NCI-H2029 treated with DMSO at 0.1 percent for 48 hours (cell line): Measurements from ENCODE around the gene SSH3.

Source experiments
- DNase-seq: peaks from one replicate; lab custom pipeline; 2025; lab: John Stamatoyannopoulos, UW

SSH3 gene

DNA sequence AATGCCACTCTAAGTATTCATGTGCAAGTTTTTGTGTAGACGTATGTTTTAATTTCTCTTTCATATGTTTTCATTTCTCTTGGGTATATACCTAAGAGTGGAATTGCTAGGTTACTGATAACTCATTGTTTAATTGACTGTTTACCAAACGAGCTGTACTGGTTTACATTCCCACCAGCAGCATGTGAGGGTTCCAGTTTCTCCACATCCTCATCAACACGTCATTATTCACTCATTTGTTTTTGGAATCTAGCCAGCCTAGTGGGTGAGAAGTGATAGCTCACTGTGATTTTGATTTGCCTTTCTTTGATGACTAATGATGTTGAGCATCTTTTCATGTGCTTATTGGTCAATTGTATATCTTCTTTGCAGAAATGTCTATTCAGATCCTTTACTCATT is 10.2 kb upstream of the SSH3 start:
- no peak for DNase-seq

DNA sequence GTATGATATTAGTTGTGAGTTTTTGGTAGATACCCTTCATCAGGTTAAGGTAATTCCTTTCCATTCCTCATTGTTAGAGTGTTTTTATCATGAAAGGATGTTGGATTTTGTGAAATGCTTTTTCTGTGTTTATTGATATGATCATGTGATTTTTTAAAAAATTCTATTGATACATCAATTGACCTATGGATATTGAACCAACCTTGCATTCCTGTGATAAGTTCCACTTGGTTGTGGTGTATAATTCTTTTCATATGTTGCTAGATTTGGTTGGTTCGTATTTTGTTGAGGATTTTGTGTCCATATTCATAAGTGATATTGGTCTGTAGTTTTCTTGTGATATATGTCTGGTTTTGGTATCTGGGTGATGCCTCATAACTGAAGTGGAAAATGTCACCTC is 7.5 kb upstream of the SSH3 start:
- DNase-seq, result no peak

DNA sequence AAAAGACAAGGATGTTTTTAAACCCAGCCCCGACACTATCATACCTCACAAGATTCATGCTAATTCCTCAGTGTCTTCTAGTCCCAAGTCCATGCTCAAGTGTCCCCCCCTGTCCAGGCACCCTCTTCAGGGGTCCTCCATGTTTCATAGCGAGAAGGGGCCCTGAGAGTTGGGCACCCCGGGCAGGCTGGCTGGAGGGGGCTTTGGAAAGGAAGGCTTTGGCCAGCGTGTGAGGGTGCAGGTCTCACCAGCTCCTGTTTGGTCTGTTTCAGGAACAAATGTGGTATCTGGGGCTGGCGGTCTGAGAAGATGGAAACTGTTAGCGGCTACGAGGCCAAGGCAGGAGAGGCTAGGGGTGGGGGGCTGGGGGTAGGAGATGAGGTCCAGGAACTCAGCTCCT is 4.5 kb upstream of the SSH3 start:
- no peak for DNase-seq

DNA sequence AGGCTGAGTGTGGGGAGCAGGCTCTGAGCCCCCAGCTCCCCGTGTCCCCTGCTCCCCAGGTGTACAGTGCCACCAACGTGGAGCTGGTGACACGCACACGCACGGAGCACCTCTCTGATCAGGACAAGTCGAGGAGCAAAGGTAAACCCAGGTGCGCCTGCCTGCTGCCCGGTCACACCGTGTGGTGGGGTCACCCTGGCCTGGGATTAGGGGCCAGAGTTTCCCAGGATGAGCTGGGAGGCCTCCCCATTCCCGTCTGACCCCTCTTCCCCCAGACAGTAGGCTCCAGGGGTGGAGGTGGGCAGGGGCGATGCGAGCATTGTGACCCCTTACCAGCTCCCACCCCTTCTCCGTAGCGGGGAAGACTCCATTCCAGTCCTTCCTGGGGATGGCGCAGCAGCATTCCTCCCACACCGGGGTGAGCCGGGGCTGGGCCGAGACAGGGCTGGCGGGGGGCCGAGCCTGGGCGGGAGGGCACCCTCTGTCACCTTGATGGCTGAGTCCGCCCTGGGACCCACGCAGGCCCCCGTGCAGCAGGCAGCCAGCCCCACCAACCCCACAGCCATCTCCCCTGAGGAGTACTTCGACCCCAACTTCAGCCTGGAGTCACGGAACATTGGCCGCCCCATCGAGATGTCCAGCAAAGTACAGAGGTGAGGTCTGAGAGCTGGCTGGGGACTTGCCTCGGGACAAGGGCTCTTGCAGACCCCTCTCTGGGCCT is 3.7 kb upstream of the SSH3 start:
- DNase-seq, result no peak

- no peak for DNase-seq
Measured at GRCh38 chr11:67300256-67300755, 3.0 kb upstream of the SSH3 start.

- DNase-seq, result no peak
Measured at GRCh38 chr11:67300756-67301312, 2.5 kb upstream of the SSH3 start.

DNA sequence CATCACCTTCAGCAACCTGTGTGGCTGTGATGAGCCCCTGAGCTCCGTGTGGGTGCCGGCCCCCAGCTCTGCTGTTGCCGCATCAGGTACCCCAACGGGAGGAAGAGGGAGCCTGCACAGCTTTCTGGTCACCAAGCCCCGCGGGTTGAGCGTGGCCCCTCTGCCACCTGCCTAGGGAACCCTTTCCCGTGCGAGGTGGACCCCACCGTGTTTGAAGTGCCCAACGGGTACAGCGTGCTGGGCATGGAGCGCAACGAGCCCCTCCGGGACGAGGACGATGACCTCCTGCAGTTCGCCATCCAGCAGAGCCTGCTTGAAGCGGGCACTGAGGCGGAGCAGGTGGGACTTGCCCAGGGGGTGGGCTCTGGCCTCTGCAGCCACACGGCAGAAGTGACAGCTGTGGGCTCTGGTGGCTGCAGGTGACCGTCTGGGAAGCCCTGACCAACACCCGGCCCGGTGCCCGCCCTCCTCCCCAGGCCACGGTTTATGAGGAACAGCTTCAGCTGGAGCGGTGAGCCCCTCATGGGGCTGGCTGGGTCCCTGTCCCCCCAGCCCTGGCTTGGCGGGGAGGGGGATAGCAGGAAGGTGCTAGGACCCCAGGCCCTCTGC is 1.9 kb upstream of the SSH3 start:
- no peak for DNase-seq

- no peak for DNase-seq
Measured at GRCh38 chr11:67301951-67302516, 1.3 kb upstream of the SSH3 start.

DNA sequence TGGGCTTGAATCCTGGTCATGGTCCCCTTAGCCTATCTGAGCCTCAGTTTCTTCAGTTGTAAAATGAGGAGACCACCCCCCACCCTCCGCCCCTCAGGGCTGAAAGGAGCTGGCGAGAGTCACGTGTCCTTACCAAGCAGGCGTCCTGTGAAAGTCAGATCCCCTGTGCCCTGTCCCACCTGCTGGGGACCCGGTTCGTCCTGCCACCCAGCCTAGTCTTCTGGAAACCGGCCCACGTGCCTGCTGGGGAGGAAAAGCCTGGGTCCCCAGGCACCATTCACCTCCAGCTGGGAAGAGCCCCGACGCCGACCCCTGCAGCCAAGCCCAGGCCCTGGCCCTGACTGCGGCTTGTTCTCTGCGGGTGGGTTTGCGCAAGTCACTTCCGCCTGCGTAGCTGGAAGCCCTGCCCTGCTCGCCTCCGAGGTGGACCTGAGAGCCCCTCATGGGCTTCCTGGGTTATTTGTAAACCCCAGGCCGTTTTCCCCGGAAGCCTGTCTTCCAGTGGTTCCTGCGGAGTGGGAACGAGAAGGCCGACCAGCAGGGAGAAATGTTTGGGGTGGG is 679 bp upstream of the SSH3 start:
- no peak for DNase-seq

GRCh38 chr11:67303835-67304411 is 593 bp downstream of the SSH3 start:
- no peak for DNase-seq

- no peak for DNase-seq
Measured at GRCh38 chr11:67304511-67305113, 1.3 kb downstream of the SSH3 start.

- no peak for DNase-seq
Measured at GRCh38 chr11:67306769-67307544, 3.6 kb downstream of the SSH3 start.

GRCh38 chr11:67307545-67308001 is 4.2 kb downstream of the SSH3 start:
- DNase-seq, result no peak

GRCh38 chr11:67308031-67308866 is 4.9 kb downstream of the SSH3 start:
- no peak for DNase-seq

DNA sequence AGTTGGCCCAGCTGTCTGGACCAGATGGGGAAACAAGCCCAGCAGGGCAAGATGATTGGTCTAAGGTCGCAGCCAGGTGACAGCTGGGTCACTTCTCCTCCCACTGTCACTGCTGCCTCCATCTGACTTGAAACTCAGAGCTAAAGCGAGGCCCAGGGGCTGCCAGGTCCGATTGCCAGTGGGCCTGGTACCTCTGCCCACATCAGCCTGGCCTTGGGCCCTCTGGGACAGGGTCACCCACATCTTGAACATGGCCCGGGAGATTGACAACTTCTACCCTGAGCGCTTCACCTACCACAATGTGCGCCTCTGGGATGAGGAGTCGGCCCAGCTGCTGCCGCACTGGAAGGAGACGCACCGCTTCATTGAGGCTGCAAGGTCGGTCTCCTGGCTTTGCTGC is 5.8 kb downstream of the SSH3 start:
- no peak for DNase-seq

DNA sequence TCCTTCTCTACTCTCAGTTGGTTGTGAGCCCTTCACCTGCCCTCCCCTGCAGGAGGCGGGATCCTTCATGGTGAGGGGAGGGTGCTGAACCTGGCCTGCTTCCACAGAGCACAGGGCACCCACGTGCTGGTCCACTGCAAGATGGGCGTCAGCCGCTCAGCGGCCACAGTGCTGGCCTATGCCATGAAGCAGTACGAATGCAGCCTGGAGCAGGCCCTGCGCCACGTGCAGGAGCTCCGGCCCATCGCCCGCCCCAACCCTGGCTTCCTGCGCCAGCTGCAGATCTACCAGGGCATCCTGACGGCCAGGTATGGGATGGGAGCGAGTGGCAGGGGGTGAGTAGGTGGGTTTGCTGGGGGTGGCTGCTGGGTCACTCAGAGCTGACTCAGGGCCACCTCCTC is 6.3 kb downstream of the SSH3 start:
- no peak for DNase-seq

DNA sequence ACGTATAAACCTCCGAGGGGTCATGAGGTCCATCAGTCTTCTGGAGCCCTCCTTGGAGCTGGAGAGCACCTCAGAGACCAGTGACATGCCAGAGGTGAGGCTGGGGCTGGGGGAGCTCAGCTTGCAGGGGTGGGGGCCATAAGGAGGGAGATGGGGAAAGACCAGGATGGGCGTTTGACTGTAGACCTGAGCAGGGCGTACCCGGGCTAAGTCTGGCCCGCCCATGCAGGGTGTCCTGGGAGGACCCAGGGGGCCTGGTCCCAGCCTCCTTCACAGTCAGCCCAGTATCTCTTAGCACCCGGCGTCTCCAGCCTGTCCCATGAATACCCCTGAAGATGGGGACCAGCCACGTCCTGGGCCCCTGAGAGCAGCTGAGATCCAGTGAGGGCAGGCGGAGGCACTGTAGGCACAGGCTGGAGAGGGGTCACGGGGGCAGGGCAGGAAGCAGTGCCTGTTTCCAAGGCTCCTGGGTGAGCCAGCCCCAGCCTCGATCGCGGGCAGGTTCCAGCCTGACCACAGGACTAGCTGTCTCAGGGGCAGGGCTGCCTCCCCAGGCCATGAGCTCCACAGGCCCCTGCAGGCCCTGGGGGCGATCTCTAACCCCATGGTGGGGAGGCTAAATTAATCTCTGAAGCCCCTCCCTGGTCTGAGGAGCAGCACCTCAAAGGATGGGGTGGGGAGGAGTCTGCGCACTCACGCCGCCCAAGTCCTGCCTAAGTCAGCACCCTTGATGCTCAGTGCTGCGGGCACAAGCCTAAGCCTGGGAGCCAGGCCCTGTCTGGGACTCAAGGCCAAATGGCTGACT is 7.1 kb downstream of the SSH3 start:
- DNase-seq, result no peak

- DNase-seq, result no peak
Measured at GRCh38 chr11:67311051-67311555, 7.8 kb downstream of the SSH3 start.

DNA sequence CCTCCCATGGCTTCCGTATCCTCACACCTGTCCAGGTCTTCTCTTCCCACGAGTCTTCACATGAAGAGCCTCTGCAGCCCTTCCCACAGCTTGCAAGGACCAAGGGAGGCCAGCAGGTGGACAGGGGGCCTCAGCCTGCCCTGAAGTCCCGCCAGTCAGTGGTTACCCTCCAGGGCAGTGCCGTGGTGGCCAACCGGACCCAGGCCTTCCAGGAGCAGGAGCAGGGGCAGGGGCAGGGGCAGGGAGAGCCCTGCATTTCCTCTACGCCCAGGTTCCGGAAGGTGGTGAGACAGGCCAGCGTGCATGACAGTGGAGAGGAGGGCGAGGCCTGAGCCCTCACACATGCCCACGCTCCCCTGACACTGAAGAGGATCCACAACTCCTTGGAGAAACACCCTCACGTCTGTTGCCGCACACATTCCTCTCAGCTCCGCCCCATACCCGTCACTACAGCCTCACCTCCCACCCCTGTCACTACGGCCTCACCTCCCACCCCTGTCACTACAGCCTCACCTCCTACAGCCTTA is 8.3 kb downstream of the SSH3 start:
- no peak for DNase-seq
